Occipital lobe (tissue), 2 donors: ENCODE data around the gene MUS81. TPM values are rescaled to one million over a fixed set of nuclear protein-coding genes. Genes with fewer than 3 reads are reported as not detected.

ENCODE experiments used
- DNase-seq: peaks from one replicate; lab custom pipeline; 2025; lab: John Stamatoyannopoulos, UW
- total RNA-seq: library from RNA; depleted of rRNA; stranded (reverse); fragments of >200 nt; gene quantifications from one replicate; pipeline ENCODE4 v1.2.3, GENCODE V29; 2014

The MUS81 gene
- total RNA-seq, 1 donor from 2014 or later, result 45.9 TPM

DNA sequence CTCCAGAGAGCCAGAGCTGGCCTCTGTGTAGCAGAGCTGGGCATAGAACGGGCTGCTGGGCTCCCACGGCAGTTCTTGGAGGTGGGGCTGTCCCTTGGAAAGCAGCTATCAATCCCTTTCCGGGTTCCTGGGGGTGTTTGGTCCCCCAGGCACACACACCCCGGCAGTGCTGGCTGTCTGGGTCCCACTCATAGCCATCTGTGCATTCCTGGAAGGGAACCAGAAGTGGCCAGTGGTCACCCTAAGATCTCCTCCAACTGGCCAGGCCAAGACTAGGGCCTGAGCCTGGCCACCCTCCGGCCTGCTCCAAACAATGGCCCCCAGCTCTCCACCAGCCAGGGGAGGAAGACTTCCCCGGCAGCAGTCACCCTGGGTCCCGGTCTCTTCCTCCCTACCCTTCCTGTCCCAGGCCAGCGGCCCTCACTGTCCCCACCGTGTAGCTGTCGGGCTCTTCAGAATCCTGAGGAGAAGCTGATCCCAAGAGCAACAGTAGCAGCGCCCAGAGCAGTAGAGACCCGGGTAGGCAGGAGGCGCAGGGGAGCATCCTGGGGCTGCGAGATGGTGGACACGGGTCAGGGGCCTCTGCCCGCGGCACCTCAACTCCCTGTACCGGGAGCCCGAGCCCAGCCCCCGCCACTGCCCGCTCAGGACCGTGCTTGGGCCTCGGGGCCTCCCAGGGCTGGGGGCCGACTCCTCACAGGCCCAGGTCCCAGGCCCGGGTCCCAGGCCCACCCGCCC is 11.7 kb downstream of the MUS81 start:
- no peak for DNase-seq

DNA sequence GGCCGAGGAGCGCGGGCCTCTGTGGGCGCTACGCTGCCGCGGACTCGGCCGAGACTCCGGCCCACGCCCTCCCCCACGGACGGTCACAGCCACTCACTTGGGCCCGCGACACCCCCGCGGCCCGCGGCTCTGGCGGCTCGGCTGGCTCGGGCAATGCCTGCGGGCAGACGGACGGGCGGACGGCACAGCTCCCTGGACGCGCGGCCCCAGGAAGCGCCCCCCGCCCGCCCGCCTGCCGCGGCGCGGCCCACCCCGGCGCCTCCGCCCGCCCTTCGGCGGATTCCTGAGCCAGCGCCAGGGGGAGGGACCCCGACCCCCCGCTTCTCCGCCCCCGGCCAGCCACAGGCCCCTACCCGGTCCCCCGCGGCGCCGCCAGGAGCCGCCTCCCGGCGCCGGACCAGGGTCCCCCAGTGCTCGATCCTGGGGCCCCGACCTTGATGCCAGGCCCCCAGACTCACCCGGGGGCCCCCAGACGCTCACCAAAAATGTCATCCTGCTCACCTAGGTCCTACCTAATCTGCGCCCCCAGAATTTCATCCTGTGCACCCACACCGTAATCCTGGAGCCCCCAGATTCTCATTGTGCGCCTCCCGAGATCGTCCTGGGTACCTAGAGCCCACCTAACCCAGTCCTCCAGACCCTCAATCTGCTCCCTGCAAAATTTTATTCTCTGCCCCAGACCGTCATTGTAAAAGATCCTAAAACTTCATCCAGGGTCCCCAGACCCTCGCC is 12.5 kb downstream of the MUS81 start, which contains the start of gene EFEMP2:
EFEMP2 (minus strand) TSS at position 215 of the 732 bp plus-strand sequence. CDS start 446 bp downstream, outside the sequence.
- DNase-seq, result peak; percentile 18

DNA sequence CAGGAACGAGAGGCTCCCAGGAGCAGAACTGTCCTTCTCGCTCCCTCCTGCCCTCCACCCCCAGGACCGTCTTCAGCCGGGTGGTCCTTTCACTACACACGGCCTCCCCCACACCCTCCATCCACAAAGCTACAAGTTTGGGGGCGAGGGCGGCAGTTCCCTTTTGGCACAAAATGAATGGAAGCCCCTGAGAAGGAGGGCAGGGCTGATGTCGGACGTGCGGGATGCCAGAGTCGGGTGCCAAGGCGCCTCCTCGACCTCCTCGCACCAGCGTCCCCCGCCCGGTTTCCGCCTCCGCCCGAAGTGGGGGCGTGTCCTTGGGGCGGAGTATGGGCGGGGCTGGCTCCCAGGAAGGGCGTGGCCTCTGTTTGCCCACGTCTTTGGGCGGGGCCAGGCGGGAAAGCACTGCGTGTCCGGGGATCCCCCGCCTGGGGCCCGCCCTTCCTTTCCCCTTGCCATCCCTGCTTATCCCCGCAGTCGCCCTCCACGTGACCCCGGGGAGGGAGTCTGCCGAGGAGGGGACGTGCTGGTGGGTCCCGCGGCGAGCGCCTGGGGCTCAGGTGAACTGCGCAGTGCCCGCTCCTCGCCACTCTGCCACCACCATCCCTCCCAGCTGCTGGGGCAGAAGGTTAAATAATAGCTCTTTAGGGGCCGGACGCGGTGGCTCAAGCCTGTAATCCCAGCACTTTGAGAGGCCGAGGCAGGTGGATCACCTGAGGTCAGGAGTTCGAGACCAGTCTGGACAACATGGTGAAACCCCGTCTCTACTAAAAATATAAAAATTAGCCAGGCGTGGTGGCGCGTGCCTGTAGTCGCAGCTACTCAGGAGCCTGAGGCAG is 13.3 kb downstream of the MUS81 start:
- DNase-seq, result peak; percentile 84

DNA sequence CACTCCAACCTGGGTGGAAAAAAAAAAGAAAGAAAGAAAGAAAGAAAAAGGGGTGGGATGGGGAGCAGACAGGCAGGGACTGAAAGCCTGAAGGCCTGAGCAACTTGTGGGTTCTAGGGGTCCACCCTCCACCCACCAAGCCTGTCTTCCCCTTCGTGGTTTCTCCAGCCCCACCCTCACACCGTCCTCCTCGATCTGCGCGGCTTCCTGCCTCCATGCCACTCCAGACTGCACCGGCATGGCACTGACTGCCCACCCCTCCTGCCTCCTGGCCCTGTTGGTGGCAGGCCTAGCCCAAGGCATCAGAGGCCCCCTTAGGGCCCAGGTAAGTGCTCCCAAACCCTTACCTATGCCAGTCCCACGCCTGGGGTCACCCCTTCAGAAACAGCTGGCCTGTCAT is 19.4 kb downstream of the MUS81 start, which contains the start of gene CTSW:
CTSW (plus strand) TSS at position 221 of the 400 bp plus-strand sequence; CDS start at position 239, 18 bp downstream.
- DNase-seq, result no peak

DNA sequence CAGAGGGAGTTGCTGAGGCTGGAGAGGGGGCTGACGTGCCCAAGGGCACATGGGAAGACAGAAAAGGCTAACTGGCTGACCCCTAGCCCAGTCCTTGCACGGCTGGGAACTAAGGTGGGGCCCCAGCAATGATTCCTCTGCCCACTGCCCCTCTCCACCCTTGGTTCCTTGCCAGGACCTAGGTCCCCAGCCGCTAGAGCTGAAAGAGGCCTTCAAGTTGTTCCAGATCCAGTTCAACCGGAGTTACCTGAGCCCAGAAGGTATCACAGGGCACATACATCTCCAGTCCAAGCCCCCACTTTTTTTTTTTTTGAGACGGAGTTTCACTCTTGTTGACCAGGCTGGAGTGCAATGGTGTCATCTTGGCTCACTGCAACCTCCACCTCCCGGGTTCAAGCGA is 19.8 kb downstream of the MUS81 start:
- no peak for DNase-seq

DNA sequence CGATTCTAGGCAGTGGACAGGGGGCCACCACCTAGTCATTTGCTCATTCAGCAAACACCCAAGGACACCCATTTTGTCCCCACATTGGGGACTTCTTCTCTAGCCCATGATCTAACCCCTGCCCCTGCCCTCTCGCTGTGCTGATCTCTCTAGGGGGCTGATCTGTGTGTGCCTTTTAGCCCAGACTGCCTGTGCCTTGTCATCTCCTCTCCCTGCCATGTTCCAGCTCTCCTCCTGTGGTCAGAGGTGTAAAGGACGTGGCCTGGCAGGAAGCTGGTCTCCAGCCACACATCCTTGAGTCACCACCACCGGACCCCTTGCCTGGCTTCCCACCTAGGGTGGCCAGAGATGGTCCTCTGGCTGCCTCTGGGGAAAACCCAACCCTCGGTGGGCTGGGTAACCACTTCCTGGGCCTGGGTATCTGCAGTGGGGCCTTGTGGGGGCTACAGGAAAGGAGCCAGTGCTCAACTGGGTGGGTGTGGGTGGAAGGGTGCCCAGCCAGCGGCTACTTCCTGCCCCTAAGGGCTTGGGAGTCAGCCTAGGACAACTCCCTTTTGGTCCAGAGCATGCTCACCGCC is 20.7 kb downstream of the MUS81 start:
- no peak for DNase-seq

DNA sequence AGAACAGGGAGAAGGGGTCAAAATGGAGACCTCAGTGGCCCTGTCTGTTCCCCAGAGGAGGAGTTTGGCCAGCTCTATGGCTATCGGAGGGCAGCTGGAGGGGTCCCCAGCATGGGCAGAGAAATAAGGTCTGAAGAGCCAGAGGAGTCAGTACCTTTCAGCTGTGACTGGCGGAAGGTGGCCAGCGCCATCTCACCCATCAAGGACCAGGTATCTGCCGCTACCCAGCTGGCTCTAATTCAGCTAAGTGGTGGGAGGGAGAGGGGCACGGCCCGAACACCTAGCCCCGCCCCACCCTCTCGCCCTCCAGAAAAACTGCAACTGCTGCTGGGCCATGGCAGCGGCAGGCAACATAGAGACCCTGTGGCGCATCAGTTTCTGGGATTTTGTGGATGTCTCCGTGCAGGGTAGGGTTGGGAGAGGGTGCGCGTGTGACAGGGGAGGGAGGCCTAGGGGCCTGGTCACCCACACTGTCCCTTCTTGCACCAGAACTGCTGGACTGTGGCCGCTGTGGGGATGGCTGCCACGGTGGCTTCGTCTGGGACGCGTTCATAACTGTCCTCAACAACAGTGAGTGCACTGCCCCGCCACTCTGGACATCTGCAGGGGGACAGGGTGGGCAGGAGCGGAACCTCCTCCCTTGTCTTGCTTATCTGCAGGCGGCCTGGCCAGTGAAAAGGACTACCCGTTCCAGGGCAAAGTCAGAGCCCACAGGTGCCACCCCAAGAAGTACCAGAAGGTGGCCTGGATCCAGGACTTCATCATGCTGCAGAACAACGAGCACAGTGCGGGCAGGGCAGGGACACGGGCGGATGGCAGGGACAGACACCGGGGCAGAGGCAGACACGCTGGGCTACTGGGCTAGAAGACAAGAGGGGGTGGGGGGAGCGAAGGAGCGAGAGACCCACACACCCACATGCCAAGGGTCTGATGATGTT is 22.2 kb downstream of the MUS81 start:
- no peak for DNase-seq

DNA sequence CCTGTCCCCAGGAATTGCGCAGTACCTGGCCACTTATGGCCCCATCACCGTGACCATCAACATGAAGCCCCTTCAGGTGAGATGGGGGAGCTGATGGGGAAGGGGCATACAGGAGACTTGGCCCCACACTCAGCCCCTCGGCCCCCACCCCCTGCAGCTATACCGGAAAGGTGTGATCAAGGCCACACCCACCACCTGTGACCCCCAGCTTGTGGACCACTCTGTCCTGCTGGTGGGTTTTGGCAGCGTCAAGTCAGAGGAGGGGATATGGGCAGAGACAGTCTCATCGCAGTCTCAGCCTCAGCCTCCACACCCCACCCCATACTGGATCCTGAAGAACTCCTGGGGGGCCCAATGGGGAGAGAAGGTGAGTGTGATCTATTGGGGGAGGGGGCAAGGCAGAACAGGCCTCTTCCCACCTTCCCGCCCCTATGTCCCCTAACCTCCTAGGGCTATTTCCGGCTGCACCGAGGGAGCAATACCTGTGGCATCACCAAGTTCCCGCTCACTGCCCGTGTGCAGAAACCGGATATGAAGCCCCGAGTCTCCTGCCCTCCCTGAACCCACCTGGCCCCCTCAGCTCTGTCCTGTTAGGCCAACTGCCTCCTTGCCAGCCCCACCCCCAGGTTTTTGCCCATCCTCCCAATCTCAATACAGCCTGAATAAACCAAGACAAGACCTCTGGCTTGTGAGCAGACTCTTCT is 23.0 kb downstream of the MUS81 start:
- no peak for DNase-seq

DNA sequence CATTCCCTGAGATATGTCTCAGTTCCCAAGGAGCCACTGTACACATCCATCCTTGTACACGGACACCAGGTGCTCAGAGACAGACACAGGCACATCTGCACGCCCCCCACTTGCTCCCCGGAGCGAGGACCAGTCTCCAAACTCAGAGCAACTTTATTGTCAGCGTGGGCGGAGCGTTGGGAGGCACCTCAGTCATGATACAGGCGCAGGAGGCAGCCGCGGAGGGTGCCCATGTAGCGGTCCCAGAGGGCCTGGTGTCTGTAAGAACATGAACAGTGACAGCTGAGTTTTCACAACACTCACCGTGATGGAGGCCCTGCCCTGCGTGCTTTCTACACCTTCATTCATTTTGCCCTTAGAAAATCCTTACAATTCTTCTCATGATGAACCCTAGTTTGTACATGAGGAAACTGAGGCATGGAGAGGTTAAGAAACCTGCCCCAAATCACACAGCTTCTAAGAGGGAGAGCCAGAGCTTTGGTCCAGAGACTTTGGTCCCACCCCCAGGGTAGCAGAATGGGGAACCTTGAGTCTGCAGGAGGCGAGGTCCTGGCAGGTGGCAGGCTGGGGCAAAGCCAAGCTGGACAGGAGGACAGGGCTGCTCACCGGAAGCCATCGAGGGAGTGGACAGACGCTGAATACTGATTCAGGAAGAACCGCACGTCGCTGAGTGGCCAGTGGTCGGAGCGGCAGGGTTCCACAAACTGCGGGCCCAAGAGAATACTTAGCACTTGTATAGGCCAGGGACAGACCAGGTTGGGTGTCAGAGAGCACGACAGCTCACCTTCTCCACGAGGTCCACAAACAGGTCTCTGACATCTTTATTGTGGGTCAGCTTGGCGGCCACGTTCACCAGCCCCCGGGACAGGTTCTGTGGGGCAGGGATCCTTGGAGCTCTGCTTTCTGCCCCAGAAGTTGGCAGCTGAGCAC is 23.8 kb downstream of the MUS81 start:
- DNase-seq, result no peak

DNA sequence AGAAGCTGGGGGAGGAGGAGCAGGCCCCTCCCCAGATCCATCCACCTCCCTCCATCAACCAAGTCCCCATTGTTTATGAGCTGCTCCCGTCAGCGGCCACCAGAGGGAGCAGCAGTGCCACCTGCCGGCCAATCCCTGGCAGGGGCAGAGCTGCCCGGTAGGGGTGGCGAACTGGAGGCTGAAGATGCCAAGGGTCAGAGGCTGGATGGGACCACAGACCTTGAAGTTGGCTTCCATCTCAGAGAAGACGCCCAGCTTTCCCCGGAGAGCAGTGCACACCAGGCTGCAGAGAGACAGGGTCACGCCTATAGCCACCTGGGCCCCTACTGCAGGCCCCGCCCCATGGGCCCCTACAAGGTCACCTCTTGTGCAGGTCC is 24.5 kb downstream of the MUS81 start:
- peak; percentile 55 for DNase-seq

DNA sequence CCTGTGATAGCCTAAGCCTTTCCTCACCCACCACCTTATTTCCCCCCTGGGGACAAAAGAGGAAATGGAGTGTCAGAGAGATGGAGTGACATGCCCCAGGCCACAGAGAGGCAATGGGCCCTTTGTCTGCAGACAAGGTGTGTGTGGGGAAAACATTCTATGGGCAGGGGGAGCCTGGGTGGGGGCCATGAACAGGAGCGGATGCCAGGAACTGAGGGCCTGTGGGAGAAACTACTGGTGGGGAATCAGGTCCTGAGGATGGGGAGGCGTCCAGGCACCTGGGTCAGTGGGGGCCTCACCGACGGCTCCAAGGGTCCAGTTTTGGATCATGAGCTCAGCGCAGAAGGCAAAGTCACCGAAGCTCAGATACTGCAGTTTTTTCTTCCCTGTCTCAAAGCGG is 25.0 kb downstream of the MUS81 start:
- no peak for DNase-seq

DNA sequence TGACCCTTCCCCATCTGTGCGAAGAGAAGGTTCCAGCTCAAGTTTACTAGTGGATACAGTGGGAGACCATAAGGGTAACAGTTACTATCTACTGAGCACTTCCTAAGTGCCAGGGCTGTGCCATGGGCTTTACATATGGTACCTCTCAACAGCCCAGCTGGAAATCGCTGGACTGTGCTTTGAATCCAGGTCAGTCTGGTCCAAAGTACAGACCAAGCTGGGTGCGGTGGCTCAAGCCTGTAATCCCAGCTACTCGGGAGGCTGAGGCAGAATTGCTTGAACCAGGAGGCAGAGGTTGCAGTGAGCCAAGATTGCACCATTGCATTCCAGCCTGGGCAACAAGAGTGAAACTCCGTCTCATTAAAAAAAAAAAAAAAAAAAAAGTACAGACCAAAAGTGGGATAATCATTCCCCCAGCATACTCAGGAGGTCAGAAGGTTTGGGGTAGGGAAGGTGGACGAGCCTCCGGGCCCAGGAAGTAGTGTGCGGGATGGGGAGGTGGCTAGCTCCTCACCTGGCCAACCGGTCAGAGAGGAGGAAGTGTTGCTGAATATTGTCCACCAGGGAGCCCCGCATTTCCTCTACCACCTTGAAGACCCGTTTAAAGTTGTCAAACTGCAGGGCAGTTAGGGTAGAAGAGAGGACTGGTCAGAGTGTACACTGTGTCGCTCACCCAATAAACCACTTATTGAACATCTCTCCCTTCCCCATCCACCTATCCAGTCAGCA is 25.7 kb downstream of the MUS81 start:
- no peak for DNase-seq

DNA sequence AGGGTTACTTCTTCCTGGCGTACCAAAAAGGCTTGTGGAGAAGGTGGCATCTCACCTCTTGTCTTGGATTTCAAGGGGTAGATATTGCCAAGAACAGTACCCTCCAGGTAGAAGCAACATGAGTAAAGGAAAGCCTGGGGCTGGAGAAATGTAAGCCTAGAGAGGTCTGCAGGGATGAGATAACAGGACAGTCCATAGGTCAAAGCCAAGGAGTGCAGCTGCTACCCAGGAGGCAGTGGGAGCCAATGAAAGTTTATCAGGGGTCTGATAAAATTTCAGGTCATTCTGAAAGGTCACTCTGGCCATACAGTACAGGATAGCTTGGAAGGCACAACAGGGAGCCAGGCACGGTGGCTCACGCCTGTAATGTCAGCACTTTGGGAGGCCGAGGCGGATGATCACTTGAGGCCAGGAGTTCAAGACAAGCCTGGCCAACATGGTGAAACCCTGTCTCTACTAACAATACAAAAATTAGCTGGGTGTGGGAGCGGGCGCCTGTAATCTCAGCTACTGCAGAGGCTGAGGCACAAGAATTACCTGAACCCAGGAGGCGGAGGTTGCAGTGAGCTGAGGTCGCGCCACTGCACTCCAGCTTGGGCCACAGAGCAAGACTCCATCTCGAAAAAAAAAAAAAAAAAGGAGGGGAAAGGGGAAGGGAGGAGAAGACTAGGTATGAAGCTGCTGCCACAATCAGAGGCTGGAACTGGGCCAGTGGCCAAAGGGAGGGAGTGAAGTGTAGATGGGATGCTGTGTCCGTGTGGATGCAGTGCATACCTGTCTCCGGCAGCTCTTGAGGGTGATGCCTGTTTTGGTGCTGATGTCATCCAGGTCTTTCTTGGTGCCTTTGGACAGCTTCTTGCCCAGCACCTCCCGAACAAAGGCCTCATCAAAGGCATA is 26.8 kb downstream of the MUS81 start:
- no peak for DNase-seq

DNA sequence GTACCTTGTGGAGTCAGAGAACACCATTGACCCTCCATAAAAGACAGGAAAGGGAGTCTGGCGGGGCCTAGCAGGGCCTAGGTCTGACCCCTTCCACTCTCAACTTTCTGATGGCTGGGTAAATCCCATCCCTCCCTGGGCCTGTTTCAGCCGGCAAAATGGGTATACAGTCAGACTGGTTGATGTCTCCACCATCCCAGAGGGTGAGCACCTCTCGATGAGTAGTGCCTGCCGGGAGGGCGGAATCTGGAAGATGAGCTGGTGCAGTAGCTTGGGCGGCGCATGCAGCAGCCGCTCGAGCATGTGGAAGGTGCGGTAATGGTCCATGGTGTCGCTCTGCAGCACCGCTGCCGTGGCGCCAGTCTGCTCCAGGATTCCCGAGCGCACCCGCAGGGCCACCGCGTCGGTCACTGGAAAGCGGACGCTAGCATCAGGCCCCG is 27.5 kb downstream of the MUS81 start:
- no peak for DNase-seq

DNA sequence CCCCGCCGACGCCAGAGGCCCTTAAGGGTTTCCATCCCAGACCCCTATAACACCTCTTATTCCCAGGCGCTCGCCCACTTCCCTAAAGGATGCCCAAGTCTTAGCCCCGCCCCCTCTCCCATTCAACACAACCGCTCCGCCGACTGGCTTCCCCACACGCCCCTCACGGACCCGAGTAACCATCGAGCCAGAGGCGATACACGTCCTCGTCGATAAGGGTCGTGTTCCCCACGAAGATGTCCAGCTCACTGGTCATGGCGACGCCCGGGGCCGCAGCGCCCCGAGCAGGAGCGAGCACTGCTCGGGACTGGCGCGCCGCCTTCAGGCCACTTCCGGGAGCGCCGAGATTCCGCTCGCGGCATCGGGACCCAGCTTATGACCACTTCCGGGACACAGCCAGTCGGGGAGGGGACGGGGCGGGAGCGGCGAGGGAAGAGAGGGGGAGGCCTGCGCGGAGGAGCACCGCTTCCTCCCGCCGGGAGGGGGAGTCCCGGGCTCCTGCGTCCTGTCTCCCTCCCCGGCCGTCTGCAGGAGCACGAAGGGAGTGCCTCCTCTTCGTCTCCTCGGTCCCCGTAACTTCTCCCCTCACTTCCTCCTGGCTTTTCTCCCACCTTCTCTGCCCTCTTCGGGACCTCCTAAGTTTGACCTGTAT is 28.1 kb downstream of the MUS81 start, which contains the start of gene FIBP:
FIBP (minus strand) TSS at position 309 of the 652 bp plus-strand sequence; CDS start at position 256, 53 bp downstream.
- peak; percentile 96 for DNase-seq
